Activated CD4-positive, alpha-beta T cell treated with anti-CD3 and anti-CD28 coated beads for 36 hours (primary cell): ENCODE measurements around the gene SH3GLB1. TPM values are rescaled to one million over a fixed set of nuclear protein-coding genes. Genes with fewer than 3 reads are reported as not detected.

Experiments used
- ATAC-seq: fragments of 200-7000 bp; cut with Tn5 transposase; one replicate; pipeline ENCODE4 v1.10.0; 2021; ENCODE audit warnings: mild to moderate bottlenecking, moderate library complexity
- CTCF ChIA-PET: fragments of 350-600 bp; sonication (Branson Sonifier 250); formaldehyde crosslinking; loops from one replicate; lab custom pipeline; 2021; ENCODE audit warnings: antibody characterized with exemption; lab: Charles Lee
- POLR2A ChIA-PET: fragments of 350-600 bp; sonication (Branson Sonifier 250); formaldehyde crosslinking; loops from one replicate; lab custom pipeline; 2021; ENCODE audit warnings: antibody characterized with exemption, inconsistent platforms; lab: Charles Lee
- DNase-seq: peaks from one replicate; pipeline ENCODE4 v3.0.0-alpha.2; 2020
- H3K27ac Mint-ChIP-seq: one replicate; pipeline ENCODE4 v1.8.0; 2021; ENCODE audit warnings: mixed read lengths
- H3K27me3 Mint-ChIP-seq: one replicate; pipeline ENCODE4 v1.8.0; 2021; ENCODE audit warnings: mixed read lengths
- H3K36me3 Mint-ChIP-seq: one replicate; pipeline ENCODE4 v1.8.0; 2021; ENCODE audit warnings: low read depth, mixed read lengths
- H3K4me1 Mint-ChIP-seq: one replicate; pipeline ENCODE4 v1.8.0; 2021; ENCODE audit warnings: mixed read lengths
- H3K4me3 Mint-ChIP-seq: one replicate; pipeline ENCODE4 v1.8.0; 2021; ENCODE audit warnings: mild to moderate bottlenecking, moderate library complexity, mixed read lengths
- H3K9me3 Mint-ChIP-seq: one replicate; pipeline ENCODE4 v1.8.0; 2021; ENCODE audit warnings: low read depth, mixed read lengths
- intact Hi-C, 2 experiments: fragments of 100-400 bp; cut with DNase I in 1 of 2; cut with micrococcal nuclease in 1 of 2; formaldehyde crosslinking; loops; one replicate each; pipeline versions ENCODE4 v1.14.2 to v1.15.1; 2022 to 2024; cut with DNase I, micrococcal nuclease
- total RNA-seq, 2 experiments: library from RNA; stranded (reverse); gene quantifications; one replicate each; pipeline ENCODE4 v1.2.3, GENCODE V29; 2021

Gene SH3GLB1
- total RNA-seq, 2 experiments from 2014 or later, result 58.0 to 64.5 TPM

DNA sequence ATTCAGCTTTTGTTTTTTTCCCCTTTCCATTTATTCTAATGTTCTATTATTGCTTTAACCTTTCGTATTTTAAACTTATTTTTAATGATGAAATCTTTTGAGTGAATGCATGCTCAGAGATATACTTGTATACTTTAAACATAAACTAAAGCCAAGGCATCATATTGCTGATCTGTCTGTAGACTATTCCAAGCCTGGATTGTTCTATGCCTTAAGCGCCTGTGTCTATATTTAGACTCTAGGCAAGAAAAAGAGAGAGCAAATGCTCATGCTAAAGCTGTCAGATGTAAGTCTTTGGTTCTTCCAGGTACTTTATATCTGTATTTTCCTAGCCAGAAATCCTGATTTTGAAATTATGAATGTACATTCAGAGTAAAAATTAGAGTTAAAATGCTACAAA is 14.4 kb downstream of the SH3GLB1 start:
- Mint-ChIP-seq H3K9me3 (no peaks in the 10 kb centered on the region), H3K27ac (no peak overlapping the region), H3K36me3 (peaks cover 21% of the 10 kb centered on the region), H3K4me3 (no peak overlapping the region), H3K27me3 (no peaks in the 10 kb centered on the region), H3K4me1 (peaks cover 15% of the 10 kb centered on the region)
- ATAC-seq, result no peak
- POLR2A ChIA-PET, result no interaction called here
- DNase-seq, result no peak
- CTCF ChIA-PET, result interaction anchor here (1.2 to 5.7 kb wide), 5 partner anchors 9 to 365 kb away, joined by 3 to 63 read pairs (median 7); partner anchors contain the start of gene SH3GLB1
- intact Hi-C loops, result no loop called here

- Mint-ChIP-seq H3K27ac (no peak overlapping the region), H3K36me3 (peaks cover 26% of the 10 kb centered on the region), H3K9me3 (no peaks in the 10 kb centered on the region), H3K4me1 (no peaks in the 10 kb centered on the region), H3K27me3 (no peaks in the 10 kb centered on the region), H3K4me3 (no peak overlapping the region)
- ChIA-PET POLR2A (no interaction called here), CTCF (interaction anchor here (1.3 to 2.3 kb wide), 3 partner anchors 21 to 233 kb away, joined by 3 to 5 read pairs (median 4); partner anchors contain the start of gene SH3GLB1)
- DNase-seq (no peak), ATAC-seq (no peak)
- intact Hi-C loops, result no loop called here
Measured at GRCh38 chr1:86731416-86731815, 27.0 kb downstream of the SH3GLB1 start.

DNA sequence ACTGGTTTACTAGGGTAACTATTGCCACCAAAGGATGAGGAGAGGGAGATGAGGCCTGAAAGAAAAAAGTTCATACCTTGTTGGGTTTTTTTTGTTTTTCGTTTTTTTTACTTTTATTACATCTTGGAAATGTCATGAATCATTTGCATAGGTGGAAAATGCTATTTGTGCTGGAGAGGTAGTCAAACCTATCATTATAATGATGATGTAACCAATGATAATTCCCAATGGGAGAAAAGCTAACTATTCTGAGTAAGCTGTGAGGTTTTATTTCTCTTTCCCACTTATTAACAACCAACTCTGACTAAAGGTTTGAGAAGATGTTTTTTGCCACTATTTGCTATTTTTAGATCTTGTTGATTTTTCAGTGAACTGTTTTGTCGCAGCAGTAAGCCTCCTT is 29.0 kb downstream of the SH3GLB1 start:
- H3K4me1 Mint-ChIP-seq, result peaks cover 2% of the 10 kb centered on the region
- ATAC-seq (no peak), DNase-seq (no peak)
- no peak overlapping the region for H3K4me3 Mint-ChIP-seq
- POLR2A ChIA-PET, result no interaction called here
- CTCF ChIA-PET, result interaction anchor here (1.0 to 1.5 kb wide), 2 partner anchors 29 to 231 kb away, joined by 3 to 6 read pairs; partner anchors contain the start of gene SH3GLB1
- intact Hi-C loops, result no loop called here
- no peaks in the 10 kb centered on the region for H3K9me3 Mint-ChIP-seq
- H3K27me3 Mint-ChIP-seq, result no peaks in the 10 kb centered on the region
- peaks cover 22% of the 10 kb centered on the region for H3K36me3 Mint-ChIP-seq
- no peak overlapping the region for H3K27ac Mint-ChIP-seq

- Mint-ChIP-seq H3K36me3 (peaks cover 24% of the 10 kb centered on the region), H3K4me3 (no peak overlapping the region), H3K27me3 (no peaks in the 10 kb centered on the region)
Measured at GRCh38 chr1:86739648-86740509, 35.5 kb downstream of the SH3GLB1 start.

DNA sequence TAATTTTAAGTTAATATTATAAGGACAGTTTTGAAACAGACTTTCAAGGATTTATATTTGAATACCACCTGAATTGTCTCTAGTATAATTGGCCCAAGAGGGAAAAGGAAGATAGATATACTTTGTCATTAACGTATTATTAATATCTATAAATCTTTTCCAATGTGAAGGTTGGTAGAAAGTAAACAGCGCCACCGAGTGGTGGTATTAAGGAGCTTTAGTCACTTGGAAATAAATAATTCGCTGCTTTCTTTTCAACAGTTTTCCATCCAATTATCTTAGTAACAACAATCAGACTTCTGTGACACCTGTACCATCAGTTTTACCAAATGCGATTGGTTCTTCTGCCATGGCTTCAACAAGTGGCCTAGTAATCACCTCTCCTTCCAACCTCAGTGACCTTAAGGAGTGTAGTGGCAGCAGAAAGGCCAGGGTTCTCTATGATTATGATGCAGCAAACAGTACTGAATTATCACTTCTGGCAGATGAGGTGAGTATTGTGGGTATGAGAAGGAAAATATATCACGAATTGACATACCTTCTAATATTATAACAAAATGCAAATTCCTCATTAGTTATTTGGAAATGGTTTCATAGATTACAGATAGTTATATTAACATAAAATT is 37.7 kb downstream of the SH3GLB1 start:
- H3K36me3 Mint-ChIP-seq, result peaks cover 20% of the 10 kb centered on the region
- no peak overlapping the region for H3K4me3 Mint-ChIP-seq
- H3K9me3 Mint-ChIP-seq, result no peaks in the 10 kb centered on the region
- intact Hi-C loops, result loop anchor here (2.0 to 5.0 kb wide), 5 partner anchors 37 to 360 kb away; partner anchors contain the start of gene SH3GLB1 (in 2 of the 2)
- CTCF ChIA-PET, result interaction anchor here (0.6 to 3.0 kb wide), 8 partner anchors 11 to 269 kb away, joined by 3 to 17 read pairs (median 3); partner anchors contain the start of gene SH3GLB1
- ATAC-seq (no peak), DNase-seq (peak; percentile 47)
- H3K27ac Mint-ChIP-seq, result no peak overlapping the region
- POLR2A ChIA-PET, result no interaction called here
- peaks cover 2% of the 10 kb centered on the region for H3K4me1 Mint-ChIP-seq
- H3K27me3 Mint-ChIP-seq, result no peaks in the 10 kb centered on the region

More at GRCh38 chr1:86739648-86740509, 35.5 kb downstream of the SH3GLB1 start:
- H3K27ac Mint-ChIP-seq, result no peak overlapping the region
- ChIA-PET POLR2A (interaction anchor here (0.6 kb wide), 1 partner anchor 26 kb away, joined by 3 read pairs; no protein-coding TSS in a partner anchor), CTCF (interaction anchor here (0.7 to 3.0 kb wide), 9 partner anchors 9 to 358 kb away, joined by 3 to 17 read pairs (median 4); partner anchors contain the start of gene SH3GLB1)
- H3K4me1 Mint-ChIP-seq, result peaks cover 2% of the 10 kb centered on the region
- no peak for DNase-seq
- intact Hi-C loops, result loop anchor here (1.0 to 5.0 kb wide), 6 partner anchors 35 to 360 kb away; partner anchors contain the start of gene SH3GLB1 (in 1 of the 2)
- no peaks in the 10 kb centered on the region for H3K9me3 Mint-ChIP-seq
- ATAC-seq, result peak; percentile 91

- H3K9me3 Mint-ChIP-seq, result no peaks in the 10 kb centered on the region
- POLR2A ChIA-PET, result no interaction called here
- CTCF ChIA-PET, result no interaction called here
- H3K27me3 Mint-ChIP-seq, result no peaks in the 10 kb centered on the region
- no peak for DNase-seq
- peaks cover 15% of the 10 kb centered on the region for H3K36me3 Mint-ChIP-seq
- no peak overlapping the region for H3K27ac Mint-ChIP-seq
- no peak for ATAC-seq
- no peak overlapping the region for H3K4me3 Mint-ChIP-seq
- intact Hi-C loops, result no loop called here
- peaks cover 7% of the 10 kb centered on the region for H3K4me1 Mint-ChIP-seq
Measured at GRCh38 chr1:86747304-86747703, 42.9 kb downstream of the SH3GLB1 start.

DNA sequence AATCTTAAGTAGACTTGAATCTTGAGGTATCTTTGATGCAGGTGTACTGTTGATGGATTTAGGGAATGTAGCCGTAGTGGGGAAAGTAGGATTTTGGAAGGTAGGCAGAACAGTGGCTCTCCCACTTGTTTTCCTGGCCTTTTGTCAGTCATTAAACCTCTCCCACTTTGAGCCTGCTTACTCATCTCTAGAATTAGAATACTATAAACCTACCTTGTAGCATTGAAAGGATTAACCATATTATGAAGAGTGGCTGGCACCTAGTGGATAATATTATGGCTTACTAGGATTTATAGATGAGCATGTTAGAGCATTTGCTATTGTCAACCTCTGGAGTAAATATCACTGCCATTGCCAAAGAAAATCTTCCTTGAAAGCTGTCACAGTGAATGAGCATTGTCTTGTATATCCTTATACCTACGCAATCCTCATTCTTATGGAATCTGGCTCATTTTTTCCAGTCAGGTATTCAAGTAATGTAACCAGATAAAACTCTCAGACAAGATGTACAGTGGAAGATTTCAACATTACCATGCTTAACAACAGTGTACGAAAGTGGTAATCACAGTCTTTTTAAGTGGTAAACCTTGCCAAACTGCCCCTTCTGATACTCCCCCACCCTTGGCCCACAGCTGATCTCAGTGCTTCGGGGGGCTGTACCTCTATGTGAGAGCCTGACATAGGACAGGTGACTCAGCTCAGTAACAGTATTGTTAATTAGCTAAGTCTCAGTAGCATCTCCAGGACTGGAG is 44.4 kb downstream of the SH3GLB1 start:
- H3K4me1 Mint-ChIP-seq, result peaks cover 7% of the 10 kb centered on the region
- H3K9me3 Mint-ChIP-seq, result no peaks in the 10 kb centered on the region
- ChIA-PET CTCF (interaction anchor here (0.8 to 1.2 kb wide), 3 partner anchors 9 to 44 kb away, joined by 3 to 4 read pairs (median 4); partner anchors contain the start of gene SH3GLB1), POLR2A (no interaction called here)
- ATAC-seq (no peak), DNase-seq (no peak)
- H3K27ac Mint-ChIP-seq, result no peak overlapping the region
- H3K36me3 Mint-ChIP-seq, result peaks cover 13% of the 10 kb centered on the region
- intact Hi-C loops, result no loop called here
- no peak overlapping the region for H3K4me3 Mint-ChIP-seq
- no peaks in the 10 kb centered on the region for H3K27me3 Mint-ChIP-seq

DNA sequence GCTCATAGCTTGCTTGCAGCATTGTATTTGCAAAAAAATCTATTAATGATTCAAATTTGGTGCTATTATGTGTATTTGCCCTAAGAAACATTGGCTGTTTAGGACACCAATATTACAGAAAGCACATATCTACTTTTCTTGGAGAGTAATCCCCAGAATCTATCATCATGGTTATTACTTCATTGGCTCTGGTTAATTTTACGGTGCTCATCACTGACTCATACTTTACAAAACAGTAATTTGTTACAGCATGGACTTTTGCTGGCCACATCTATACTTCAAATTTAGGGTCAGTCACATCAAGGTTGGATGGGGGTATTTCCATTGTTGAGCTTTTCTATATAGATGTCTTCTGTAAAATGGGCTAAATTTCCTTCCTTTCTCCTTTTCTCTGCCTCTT is 45.7 kb downstream of the SH3GLB1 start:
- intact Hi-C loops, result no loop called here
- ChIA-PET CTCF (interaction anchor here (0.7 to 1.2 kb wide), 4 partner anchors 10 to 46 kb away, joined by 3 to 4 read pairs (median 4); partner anchors contain the start of gene SH3GLB1), POLR2A (no interaction called here)
- H3K9me3 Mint-ChIP-seq, result no peaks in the 10 kb centered on the region
- peaks cover 9% of the 10 kb centered on the region for H3K36me3 Mint-ChIP-seq
- no peak for ATAC-seq
- H3K27ac Mint-ChIP-seq, result no peak overlapping the region
- no peak for DNase-seq
- H3K27me3 Mint-ChIP-seq, result no peaks in the 10 kb centered on the region
- peaks cover 7% of the 10 kb centered on the region for H3K4me1 Mint-ChIP-seq
- no peak overlapping the region for H3K4me3 Mint-ChIP-seq

DNA sequence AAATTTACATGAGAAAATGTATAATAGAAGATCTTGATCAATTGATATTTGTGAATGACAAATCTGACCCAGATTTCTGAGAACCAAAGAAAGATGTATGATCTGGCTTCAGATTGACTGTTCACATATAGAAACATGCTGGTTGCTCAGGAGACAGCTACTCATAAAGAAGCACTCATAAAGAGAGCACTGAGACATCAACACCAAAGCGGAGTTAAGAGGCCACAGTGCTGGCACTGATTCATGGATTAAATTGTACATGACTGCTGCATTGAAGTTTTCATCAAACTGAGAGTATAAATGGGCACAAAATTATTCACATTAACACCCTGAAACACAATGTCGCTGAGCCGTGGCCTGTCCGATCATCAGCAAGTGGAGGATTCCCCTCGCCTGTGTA is 46.2 kb downstream of the SH3GLB1 start:
- Mint-ChIP-seq H3K36me3 (peaks cover 9% of the 10 kb centered on the region), H3K27me3 (peaks cover under 1% of the 10 kb centered on the region), H3K27ac (no peak overlapping the region), H3K4me3 (no peak overlapping the region), H3K4me1 (peaks cover 7% of the 10 kb centered on the region), H3K9me3 (no peaks in the 10 kb centered on the region)
- ATAC-seq, result peak; percentile 77
- ChIA-PET CTCF (no interaction called here), POLR2A (no interaction called here)
- peak; percentile 24 for DNase-seq
- intact Hi-C loops, result no loop called here

- DNase-seq (no peak), ATAC-seq (no peak)
- H3K9me3 Mint-ChIP-seq, result no peaks in the 10 kb centered on the region
- peaks cover 3% of the 10 kb centered on the region for H3K36me3 Mint-ChIP-seq
- ChIA-PET CTCF (interaction anchor here (0.9 to 2.7 kb wide), 4 partner anchors 11 to 56 kb away, joined by 3 to 11 read pairs (median 4); partner anchors contain the start of gene SH3GLB1), POLR2A (no interaction called here)
- intact Hi-C loops, result no loop called here
- peaks cover 7% of the 10 kb centered on the region for H3K4me1 Mint-ChIP-seq
- H3K4me3 Mint-ChIP-seq, result no peak overlapping the region
- no peak overlapping the region for H3K27ac Mint-ChIP-seq
- H3K27me3 Mint-ChIP-seq, result peaks cover 2% of the 10 kb centered on the region
Measured at GRCh38 chr1:86751923-86752322, 47.5 kb downstream of the SH3GLB1 start.
